Stimulated activated CD8-positive, alpha-beta memory T cell treated with anti-CD3 and anti-CD28 coated beads, Interleukin-2, amount 100 ng/mL, for 48 hours (primary cell): Measurements from ENCODE around the gene DET1.
"Not testable (repeated sequence)": the region's sequence is repeated elsewhere in the genome, so short reads cannot be mapped to it uniquely, and the experiment has no call there.

ENCODE experiments used
- DNase-seq, 2 donors: peaks; one replicate each; pipeline ENCODE4 v3.0.0-alpha.2; 2020; ENCODE audit warnings: low read depth in 2 of 2

DET1 gene

GRCh38 chr15:88497109-88497765 lies 49.2 kb downstream of the DET1 start:
- DNase-seq, result no peak

- no peak for DNase-seq
These were observed 52.6 kb downstream of the DET1 start for GRCh38 chr15:88493844-88494243.

- no peak for DNase-seq
These were observed 55.3 kb downstream of the DET1 start for GRCh38 chr15:88491158-88491557.

- no peak for DNase-seq
These were observed 56.4 kb downstream of the DET1 start for GRCh38 chr15:88490036-88490435.

GRCh38 chr15:88489321-88489720 lies 57.2 kb downstream of the DET1 start:
- DNase-seq, result no peak

DNA sequence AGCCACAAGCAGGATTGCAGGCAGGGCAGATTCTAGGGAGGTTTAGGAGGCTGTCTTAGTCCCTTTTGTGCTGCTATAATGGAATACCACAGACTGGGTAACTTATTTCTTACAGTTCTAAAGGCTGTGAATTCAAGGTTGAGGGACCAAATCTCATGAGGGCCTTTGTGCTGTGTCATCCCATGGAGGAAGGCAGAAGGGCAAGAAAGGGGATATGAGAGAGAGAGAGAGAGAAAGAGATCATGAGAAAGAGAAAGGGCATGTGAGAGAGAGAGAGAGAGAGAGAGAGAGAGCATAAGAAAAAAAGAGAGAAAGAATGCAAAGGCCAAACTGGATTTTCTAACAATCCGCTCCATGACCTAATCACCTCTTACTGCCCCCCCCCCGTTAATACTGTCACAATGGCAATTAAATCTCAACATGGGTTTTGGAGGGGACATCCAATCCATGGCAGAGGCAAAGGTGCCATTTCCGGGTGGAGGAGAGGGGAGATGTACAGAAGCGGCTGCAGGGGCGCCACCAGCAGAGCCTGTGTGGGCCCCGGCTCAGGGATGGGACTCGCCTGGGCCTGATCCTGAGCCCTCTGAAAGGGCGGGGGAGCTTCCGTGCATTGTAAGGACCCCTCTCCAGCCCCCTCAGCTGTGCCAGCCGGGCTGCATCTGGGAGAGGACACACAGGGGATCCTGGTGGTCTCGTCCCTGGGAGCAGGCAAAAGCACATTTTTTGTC lies 58.5 kb downstream of the DET1 start:
- no peak for DNase-seq

DNA sequence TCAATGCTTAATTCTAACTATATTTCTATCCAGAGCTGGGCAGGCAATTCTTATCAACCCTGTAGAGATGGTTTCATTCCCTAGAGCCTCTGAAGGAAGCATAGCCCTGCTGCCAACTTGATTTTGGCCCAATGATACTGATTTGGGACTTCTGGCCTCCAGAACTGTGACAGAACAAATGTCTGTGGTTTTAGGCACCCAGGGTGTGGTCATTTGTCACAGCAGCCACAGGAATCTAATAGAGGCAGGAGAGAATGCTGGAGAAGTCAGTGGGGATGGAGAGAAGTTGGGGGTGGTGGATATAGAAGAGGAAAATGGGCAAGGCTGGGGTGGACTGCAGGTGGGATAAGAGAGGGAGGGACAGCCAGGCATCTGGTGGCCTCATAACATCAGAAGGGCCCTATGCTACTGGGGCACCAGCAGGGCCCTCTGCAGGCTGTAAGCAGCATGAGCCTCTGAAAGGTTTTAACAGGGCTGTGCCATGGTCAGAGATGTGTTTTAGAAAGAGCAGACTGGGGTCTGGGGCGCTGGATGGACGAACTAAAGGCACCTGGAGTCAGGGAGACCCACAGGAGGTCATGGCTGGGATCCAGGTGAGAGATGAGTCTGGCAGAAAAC lies 59.2 kb downstream of the DET1 start:
- DNase-seq, result no peak

- no peak for DNase-seq
These were observed 61.7 kb downstream of the DET1 start for GRCh38 chr15:88484682-88485331.

DNA sequence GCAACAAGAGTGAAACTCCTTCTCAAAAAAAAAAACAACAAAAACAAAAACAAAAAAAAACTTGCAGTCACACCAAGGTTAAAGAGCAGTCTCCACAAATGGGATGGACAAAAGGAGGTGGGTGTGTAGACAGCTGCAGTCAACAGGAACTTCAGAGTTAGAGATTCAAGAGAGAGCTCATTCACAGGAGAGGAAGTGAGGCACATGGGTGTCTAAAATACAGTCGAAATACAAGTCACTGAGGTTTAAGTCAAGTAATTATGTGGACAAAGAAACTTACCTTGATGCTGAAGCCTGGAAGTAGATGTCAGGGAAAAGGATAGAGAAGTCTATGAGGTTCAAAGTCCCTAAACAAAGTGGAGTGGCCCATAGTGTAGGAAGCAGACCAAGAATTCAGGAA lies 64.2 kb downstream of the DET1 start:
- no peak for DNase-seq

GRCh38 chr15:88480981-88481380 lies 65.5 kb downstream of the DET1 start:
- DNase-seq, result no peak

DNA sequence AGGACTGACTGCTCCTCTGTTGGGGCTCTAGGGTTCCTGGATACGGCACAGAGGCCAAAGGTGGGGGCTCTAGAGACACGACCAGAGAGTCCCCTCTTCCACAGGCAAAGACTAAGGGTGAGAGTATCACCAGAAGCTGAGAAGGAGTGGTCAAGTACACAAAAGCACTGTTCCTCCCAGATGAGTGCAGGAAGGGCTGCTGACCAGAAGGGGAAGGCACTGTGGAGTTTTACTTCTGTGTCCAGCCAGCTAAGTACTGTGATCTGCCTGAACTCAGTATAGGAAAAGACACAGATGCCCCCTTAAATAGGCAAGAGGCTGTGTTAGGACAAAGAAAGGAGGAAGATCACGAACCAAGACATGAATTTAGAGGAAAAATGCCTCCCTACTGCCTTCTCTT lies 67.3 kb downstream of the DET1 start:
- DNase-seq, result no peak

GRCh38 chr15:88477904-88478303 lies 68.6 kb downstream of the DET1 start:
- DNase-seq, result no peak

- no peak for DNase-seq
These were observed 69.4 kb downstream of the DET1 start for GRCh38 chr15:88477126-88477525.

DNA sequence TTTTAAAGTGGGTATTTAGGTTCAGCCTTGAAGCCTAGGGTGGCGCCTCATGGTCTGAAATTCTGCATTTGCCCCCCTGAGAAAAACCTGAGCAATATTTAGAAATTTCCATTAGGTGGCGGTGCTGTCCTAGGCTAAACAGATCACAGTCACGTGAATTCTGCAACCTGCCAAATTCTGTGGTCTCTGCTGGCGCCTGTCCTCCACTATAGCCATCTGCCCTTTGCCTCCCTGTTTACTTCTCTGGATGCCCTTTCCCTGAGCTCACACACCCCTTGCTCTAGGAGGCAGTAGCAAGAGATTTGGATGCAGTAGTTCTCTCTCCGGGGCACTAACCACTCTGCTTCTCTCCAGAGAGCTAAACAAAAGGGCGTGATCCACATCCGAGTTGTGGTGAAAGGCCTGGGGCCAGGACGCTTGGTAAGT lies 69.8 kb downstream of the DET1 start:
- no peak for DNase-seq

DNA sequence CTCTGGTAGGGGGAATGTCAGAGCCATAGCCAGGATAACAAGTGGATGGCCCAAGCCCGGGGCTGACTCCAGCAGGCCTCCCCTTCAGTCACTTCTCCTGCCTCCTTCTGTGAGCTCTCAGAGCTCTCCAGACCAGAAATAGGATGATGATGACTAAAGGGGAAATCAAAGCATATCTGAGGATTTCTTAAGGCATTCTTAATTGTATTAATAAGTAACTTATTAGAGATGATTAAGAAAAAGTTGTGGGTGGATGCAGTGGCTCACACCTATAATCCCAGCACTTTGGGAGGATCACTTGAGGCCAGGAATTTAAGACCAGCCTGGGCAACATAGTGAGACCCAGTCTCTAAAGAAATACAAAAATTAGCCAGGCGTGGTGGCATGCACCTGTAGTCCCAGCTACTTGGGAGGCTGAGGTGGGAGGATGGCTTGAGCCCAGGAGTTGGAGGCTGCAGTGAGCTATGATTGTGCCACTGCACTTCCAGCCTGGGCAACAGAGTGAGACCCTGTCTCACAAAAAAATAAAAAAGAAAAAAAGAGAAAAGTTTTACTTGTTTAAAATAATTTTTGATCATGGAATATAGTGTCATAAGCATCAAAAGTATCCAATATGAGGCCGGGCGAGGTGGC lies 72.7 kb downstream of the DET1 start:
- not testable (repeated sequence) for DNase-seq

- no peak for DNase-seq
These were observed 74.3 kb downstream of the DET1 start for GRCh38 chr15:88472225-88472624.

DNA sequence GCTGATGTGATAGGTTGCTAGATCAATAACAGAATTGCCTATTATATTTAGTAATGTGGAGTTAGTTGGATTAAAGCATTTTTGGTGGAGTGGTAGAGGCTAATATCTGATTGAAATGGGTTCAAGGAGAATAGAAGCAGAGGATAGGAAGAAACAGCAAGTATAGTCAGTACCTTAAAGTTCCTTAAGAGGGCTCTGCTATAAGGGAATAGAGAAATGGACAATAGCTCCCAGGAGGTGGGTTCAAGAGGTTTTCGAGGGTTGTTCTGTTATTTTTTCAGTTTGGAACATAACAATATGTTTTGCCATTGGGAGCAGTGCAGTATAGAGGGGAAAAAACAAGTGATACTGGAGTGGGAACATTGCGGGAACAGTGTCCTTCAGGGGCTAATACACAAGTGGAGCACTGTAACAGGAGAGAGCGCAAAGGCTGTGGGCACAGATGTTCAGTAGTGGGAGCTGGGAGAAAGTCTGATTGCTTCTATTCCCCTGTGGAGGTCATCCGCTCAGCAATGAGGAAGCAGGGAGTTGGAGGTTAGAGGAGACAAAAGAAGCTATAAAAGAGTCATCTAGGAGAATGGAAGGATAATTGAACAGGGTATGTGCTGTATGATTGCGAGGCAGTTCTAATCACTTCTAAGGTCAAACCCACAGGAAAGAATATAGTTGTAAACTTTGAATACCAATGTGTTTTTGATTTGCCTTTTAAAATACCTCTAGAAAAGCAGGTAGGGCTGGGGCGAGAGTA lies 75.7 kb downstream of the DET1 start:
- no peak for DNase-seq

GRCh38 chr15:88469321-88469720 lies 77.2 kb downstream of the DET1 start:
- no peak for DNase-seq

GRCh38 chr15:88468721-88469120 lies 77.8 kb downstream of the DET1 start:
- DNase-seq, result not testable (repeated sequence)

- no peak for DNase-seq
These were observed 78.4 kb downstream of the DET1 start for GRCh38 chr15:88467935-88468528.
